GM21576 (cell line): ENCODE results near the gene BTBD2.

Experiments used
- ATAC-seq: cut with Tn5 transposase; IDR thresholded peaks from one replicate; pipeline ENCODE4 v1.9.1; 2021; ENCODE audit warnings: mild to moderate bottlenecking, moderate library complexity; ENCODE audit not compliant: unreplicated experiment

Gene BTBD2

GRCh38 chr19:2015608-2015950 is at the start of gene BTBD2:
TSS of gene BTBD2 (minus strand) at chr19:2015714. CDS start at chr19:2015703, 11 bp downstream.
- ATAC-seq, result no peak

GRCh38 chr19:2064788-2065524 is 49.4 kb upstream of the BTBD2 start:
- no peak for ATAC-seq

DNA sequence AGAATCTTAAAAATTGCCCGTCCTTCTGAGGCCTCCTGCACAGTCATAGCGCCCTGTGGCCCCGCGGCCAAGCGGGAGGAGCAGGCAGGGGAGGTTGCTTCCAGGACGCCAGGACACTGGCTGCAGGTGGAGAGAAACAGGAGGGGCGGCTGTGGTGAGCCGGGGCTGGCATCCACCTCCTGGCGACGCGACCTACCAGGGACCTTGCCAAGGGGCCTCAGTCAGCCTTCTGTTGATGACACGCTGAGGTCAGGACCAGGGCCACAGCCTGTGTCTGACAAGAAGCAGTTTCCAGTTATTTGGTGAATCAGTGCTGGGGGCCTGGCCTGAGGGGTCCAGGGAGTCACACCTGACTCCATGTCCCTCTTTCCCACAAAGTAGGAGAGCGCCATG is 48.9 kb upstream of the BTBD2 start:
- no peak for ATAC-seq

DNA sequence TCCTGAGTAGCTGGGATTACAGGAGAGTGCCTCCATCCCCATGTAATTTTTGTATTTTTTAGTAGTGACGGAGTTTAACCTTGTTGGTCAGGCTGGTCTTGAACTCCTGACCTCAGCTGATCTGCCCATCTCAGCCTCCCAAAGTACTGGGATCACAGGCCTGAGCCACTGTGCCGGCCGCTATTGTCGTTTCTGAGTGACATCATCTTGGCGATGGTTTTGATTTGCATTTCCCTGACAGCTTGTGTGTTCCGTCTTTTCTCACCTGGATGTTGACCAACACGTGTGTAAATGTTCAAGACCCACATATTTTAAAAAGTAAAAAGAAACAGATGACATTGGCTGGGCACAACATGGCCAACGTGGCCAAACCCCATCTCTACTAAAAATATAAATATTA is 48.3 kb upstream of the BTBD2 start:
- no peak for ATAC-seq

DNA sequence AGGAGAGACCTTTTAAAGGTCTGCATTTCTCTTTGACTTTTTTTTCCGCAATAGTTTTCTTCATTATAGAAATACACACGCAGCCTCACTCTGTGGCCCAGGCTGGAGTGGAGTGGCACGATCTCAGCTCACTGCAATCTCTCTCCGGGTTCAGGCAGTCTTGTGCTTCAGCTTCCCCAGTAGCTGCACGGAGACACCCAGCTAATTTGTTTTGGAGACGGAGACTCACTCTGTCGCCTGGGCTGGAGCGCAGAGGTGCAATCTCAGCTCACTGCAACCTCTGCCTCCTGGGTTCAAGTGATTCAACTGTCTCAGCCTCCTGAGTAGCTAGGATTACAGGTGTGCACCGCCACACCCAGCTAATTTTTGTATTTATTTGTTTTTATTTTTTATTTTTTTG is 47.3 kb upstream of the BTBD2 start:
- no peak for ATAC-seq

DNA sequence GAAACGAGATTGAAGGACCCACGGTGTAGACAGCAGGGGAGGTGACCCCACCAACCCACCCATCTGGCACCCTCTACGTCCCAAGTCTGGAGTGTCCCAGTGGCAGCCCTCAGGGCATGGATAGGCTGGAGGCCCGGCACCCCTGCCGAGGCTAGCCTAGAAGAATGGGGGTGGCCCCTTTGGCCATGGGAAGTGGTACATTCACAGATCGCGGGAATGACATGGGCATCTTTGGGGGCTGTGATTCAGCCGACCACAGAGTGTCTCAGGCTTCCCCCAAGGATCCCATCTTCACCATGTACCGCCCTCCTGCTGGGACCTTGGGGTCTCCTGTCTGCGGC is 46.8 kb upstream of the BTBD2 start:
- ATAC-seq, result no peak

DNA sequence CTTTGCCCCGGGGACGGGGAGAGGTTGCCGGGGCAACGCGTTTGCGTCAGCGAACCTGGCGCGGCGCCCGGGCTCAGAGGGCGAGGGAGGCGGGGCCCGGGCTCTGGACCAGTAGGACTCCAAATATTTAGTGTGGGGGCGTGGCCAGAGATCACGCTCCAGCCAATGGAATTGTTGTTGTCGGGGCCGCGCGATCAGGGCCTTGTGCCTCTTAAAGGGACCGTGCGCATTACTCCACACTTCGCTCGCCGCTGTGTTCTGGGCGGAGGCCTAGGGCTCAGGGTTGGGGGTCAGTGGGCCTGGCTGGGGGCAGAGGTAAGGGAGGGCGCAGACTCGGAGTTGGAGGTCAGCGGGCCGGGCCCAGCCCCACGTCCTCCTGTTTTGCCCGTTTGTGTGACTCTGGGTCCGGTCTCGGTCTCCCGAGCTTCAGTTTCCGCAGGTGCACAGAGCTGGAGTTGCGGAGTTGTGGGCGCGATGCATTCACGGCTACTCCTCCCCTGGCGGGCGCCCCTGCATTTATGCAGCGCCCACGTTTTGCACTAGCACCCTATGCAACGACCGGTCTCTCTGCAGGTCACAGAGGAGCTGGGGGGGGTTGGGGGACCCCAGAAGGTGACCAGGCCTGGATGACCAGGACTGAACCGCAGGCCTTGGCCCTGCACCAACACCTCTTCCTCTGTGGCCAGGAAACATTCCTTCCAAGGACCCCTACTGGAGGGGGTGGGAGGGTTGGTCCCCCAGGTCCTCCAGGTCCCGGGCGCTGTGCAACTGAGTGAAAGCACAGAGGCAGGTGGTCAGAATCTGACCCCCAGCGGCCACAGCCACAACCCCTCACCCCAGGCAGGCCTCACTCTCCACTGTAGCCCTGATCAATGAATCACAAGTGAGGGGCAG is 46.2 kb upstream of the BTBD2 start:
- peak; percentile 73 for ATAC-seq

- peak; percentile 12 for ATAC-seq
Measured at GRCh38 chr19:2060884-2061494, 45.5 kb upstream of the BTBD2 start.

DNA sequence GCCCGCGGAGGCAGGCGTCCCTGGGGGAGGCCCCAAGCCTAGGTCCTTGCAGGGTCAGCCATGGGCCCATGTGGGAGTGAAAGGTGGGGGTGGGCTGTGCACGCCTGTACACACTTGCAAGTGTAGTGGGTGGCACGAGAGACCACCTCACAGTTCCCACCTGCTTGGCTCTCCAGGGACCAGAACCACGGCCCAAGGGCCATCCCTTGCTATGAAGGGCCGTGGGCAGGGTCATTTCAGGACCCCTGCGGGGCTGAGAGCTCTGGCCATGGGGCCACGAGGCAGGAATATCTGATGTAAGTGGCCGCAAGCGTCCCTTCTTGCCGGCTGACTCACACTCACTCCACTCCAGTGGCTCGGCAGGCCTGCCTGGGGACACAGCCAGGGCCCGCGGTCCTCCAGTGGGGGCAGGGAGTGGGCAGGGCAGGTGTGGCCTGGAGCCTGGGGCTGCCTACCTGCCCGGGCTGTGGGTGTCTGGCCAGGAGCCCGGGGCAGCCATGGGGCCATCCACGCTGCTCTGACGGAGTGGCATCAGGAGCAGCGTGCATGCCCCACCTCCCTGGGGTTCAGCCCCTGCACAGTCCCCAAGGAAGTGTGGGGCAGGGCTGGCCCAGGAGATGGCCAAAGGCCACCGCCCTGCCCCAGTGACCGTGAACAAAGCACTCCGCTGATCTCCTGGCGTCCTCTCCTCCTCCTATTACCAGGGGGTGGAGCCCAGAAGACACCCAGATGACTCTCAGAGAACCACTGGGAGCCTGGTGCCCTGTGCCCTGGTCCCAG is 44.1 kb upstream of the BTBD2 start:
- no peak for ATAC-seq

DNA sequence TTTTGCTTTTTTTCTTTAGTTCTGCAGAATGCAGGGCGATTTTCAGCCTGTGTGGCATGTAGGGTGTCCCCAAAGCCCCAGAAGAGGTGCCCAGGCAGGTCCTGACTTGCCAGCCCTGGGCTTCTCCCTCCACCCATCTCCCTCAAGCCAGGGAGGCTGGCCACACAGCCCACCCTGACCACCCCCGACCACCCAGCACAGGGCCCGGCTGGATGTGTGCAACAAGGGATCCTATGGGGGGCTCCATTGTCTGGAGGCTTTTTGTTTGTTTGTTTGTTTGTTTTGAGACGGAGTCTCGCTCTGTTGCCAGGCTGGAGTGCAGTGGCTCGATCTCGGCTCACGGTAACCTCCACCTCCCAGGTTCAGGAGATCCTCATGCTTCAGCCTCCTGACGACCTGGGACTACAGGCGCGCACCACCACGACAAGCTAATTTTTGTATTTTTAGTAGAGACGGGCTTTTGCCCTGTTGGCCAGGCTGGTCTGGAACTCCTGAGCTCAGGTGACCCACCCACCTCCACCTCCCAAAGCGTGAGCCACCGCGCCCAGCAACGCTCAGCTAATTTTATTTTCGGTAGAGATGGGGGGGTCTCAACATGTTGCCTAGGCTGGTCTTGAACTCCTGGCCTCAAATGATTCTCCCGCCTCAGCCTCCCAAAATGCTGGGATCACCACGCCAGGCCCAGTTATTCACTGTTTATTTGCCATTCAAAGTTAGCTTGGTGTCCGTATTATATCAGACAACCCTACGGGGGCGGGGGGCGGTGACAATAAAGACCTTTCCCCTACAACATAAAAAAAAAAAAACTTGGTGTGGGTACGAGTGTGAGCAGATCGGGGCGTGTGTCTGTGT is 43.3 kb upstream of the BTBD2 start:
- ATAC-seq, result no peak

DNA sequence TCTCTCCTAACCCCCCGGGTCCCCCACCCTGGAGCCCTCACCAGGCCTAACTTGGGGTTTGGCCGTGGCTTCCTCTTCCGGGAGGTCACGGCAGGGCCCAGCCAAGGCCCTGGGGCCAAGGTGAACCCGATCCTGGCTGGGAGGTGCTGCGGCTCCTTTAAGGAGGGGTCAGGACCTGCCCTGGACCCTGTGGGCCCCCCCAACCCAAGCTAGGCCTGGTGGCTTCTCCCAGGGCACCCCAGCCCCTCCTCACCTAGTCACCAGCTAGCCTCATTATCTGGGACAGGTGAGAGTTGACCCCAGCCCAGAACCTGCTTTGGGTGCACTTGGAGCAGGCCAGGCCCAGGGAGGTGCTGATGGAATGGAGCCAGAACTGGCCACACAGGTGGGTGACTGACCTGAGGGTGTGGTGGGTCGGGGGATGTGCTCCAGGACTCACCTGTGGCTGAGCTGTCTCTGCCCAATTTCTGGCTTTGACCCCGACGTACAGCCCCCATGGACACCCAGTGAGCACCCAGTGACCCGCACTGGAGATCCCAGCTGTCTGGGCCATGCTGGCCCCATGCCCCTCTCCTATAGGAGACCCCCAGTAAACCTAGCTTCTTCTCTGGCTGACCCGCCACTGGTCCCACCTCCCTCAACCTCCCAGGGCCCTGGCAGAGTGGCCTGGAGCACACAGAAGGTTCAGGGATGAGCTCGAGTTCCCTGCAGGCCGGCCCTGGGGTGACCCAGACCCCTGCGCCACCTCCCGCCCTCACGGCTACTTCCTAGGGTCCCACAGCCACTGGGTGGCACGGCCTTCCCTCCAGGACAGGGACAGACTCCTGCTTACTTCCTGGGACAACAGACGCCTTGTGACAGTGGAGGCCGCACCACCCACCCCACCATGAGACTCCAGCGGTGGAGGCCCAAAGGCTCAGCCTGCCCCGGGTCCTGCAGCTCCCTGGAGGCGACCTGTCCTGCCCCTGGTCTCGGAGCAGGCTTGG is 42.3 kb upstream of the BTBD2 start:
- no peak for ATAC-seq

DNA sequence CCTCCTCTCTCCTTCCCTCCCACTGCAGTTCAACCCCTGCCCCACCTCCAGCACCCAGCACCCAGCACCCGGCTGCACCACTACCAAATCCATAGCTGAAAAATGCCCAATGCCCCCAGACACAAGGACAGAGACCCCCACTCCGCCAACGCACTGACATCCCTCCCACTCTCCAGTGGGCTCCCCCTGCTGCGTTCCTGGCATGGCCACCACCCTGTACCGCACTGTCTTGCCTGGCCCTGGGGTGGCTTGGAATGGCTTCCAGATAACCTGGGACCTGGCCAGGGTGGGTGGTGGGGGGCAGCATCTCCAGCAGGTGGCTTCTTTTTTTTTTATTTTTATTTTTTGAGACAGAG is 41.3 kb upstream of the BTBD2 start:
- ATAC-seq, result no peak

GRCh38 chr19:2055931-2056836 is 40.7 kb upstream of the BTBD2 start:
- no peak for ATAC-seq

DNA sequence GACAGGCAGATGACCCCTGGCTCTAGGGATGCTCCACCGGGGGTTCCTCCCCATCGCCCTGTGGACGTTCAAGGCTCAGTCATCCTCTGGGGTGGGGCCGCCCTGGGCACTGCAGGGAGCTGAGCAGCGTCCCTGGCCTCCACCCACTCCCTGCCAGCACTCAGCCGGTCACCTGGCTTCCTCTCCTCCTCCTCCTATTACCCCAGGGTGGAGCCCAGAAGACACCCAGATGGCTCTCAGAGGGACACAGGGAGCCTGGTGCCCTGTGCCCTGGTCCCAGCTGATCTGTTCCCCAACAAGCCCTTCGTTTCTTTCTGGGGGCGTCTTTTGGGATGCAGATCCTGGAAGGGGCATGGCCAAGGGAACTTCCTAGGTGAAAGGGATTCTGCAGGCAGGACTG is 39.2 kb upstream of the BTBD2 start:
- ATAC-seq, result no peak

DNA sequence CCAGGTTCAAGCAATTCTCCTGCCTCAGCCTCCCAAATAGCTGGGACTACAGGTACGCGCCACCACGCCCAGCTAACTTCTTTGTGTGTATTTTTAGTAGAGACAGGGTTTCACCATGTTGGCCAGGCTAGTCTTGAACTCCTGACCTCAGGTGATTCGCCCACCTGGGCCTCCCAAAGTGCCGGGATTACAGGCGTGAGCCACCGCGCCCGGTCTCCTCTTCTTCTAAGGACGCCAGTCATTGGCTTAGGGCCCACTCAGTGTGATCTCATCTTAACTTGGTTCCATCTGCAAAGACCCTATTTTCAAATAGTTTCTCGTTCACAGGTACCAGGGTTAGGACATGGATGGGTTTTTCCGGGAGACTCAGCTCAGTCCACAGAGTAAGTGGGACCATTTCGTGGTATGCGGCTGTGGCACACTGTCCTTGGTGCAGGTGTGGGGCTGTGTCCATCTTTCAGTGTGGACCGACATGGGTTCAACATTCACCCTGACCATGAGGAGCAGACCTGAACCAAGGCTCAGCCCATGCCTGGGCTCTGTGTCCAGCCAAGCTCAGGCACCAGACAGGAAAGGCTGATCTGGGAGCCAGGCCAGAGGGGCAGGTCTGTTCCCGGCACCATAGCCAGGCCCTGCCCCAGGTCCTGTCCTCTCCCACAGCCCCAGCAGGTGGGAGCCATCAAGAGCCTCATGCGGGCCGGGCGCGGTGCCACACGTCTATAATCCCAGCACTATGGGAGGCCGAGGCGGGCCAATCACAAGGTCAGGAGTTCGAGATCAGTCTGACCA is 38.3 kb upstream of the BTBD2 start:
- ATAC-seq, result no peak

- no peak for ATAC-seq
Measured at GRCh38 chr19:2051773-2052704, 36.5 kb upstream of the BTBD2 start.
